PC-3 (cell line): ENCODE measurements around the gene KAZN. TPM values are rescaled to one million over a fixed set of nuclear protein-coding genes. Genes with fewer than 3 reads are reported as not detected.

Source experiments
- ATAC-seq: fragments of 200-7000 bp; cut with Tn5 transposase; 2 replicates; pipeline ENCODE4 v1.9.1; 2020; ENCODE audit warnings: mild to moderate bottlenecking, moderate library complexity
- BruUV-seq: library from RNA; stranded (reverse); fragments of 400-500 nt; replicated peaks from 2 replicates; lab custom pipeline; 2021; lab: Mats Ljungman, UMichigan
- CTCF ChIA-PET: fragments of 300-600 bp; sonication (Branson Sonifier 250); formaldehyde crosslinking; loops from one replicate; lab custom pipeline; 2022; ENCODE audit warnings: antibody characterized with exemption; lab: Charles Lee
- POLR2A ChIA-PET: fragments of 300-600 bp; sonication (Branson Sonifier 250); formaldehyde crosslinking; loops from one replicate; lab custom pipeline; 2022; ENCODE audit warnings: antibody characterized with exemption; ENCODE audit not compliant: unreplicated experiment; lab: Charles Lee
- DNase-seq: peaks from one replicate; pipeline ENCODE4 v3.0.0-alpha.2; 2015
- H2AFZ ChIP-seq: fragments of 300-600 bp; sonication (generic); 2 replicates; pipeline ENCODE4 v1.6.0; 2016; ENCODE audit warnings: antibody characterized with exemption, low read length
- H3F3A ChIP-seq: fragments of 300-600 bp; sonication (generic); one replicate; pipeline ENCODE4 v1.6.0; 2017; ENCODE audit warnings: antibody characterized with exemption, low read length, control low read depth, mild to moderate bottlenecking; ENCODE audit not compliant: unreplicated experiment
- H3K27ac ChIP-seq: fragments of 300-600 bp; sonication (generic); 2 replicates; pipeline ENCODE4 v1.5.1; 2016; ENCODE audit warnings: mild to moderate bottlenecking, low read length
- H3K27me3 ChIP-seq: fragments of 300-600 bp; sonication (generic); 2 replicates; pipeline ENCODE4 v1.6.1; 2016; ENCODE audit warnings: low read length, mixed read lengths
- H3K36me3 ChIP-seq: fragments of 300-600 bp; sonication (generic); 2 replicates; pipeline ENCODE4 v1.6.1; 2016; ENCODE audit warnings: low read depth, mixed run types, low read length, mixed read lengths
- H3K4me1 ChIP-seq: fragments of 300-600 bp; sonication (generic); 2 replicates; pipeline ENCODE4 v1.5.1; 2016; ENCODE audit warnings: low read length; ENCODE audit not compliant: insufficient read depth
- H3K4me2 ChIP-seq: fragments of 300-600 bp; sonication (generic); 2 replicates; pipeline ENCODE4 v1.6.0; 2016; ENCODE audit warnings: low read length
- H3K4me3 ChIP-seq: fragments of 300-600 bp; sonication (generic); 2 replicates; pipeline ENCODE4 v1.5.1; 2016; ENCODE audit warnings: mild to moderate bottlenecking, low read length, mixed read lengths
- H3K79me2 ChIP-seq: fragments of 300-600 bp; sonication (generic); 2 replicates; pipeline ENCODE4 v1.6.1; 2017; ENCODE audit warnings: low read length, mixed read lengths
- H3K9ac ChIP-seq: fragments of 300-600 bp; sonication (generic); 2 replicates; pipeline ENCODE4 v1.6.0; 2016; ENCODE audit warnings: mild to moderate bottlenecking, low read length
- H3K9me2 ChIP-seq: fragments of 300-600 bp; sonication (generic); replicated peaks from 2 replicates; pipeline ENCODE4 v1.6.1; 2016; ENCODE audit warnings: mixed run types, low read length, mixed read lengths
- H3K9me3 ChIP-seq: fragments of 300-600 bp; sonication (generic); 2 replicates; pipeline ENCODE4 v1.6.1; 2016; ENCODE audit warnings: low read length, mixed read lengths
- H4K20me1 ChIP-seq: fragments of 300-600 bp; sonication (generic); 2 replicates; pipeline ENCODE4 v1.6.1; 2016; ENCODE audit warnings: low read length, mixed read lengths
- CTCF ChIP-seq: fragments of 300-600 bp; sonication (generic); conservative IDR thresholded peaks from 2 replicates; pipeline ENCODE4 v1.5.1; 2017; ENCODE audit warnings: antibody characterized with exemption, low read depth, mild to moderate bottlenecking, low read length
- EZH2 ChIP-seq: fragments of 300-600 bp; sonication (generic); IDR thresholded peaks from one replicate; pipeline ENCODE4 v1.6.1; 2017; ENCODE audit warnings: antibody characterized with exemption, mild to moderate bottlenecking, low read length; ENCODE audit not compliant: unreplicated experiment
- EZH2phosphoT487 ChIP-seq: fragments of 300-600 bp; sonication (generic); IDR thresholded peaks from 2 replicates; pipeline ENCODE4 v1.6.1; 2018; ENCODE audit warnings: mild to moderate bottlenecking, antibody characterized with exemption, low read length, borderline replicate concordance
- intact Hi-C: fragments of 100-400 bp; cut with micrococcal nuclease; formaldehyde crosslinking; loops from 2 replicates; pipeline ENCODE4 v1.9.0; 2023
- total RNA-seq: library from RNA; depleted of rRNA; stranded (reverse); fragments of >200 nt; gene quantifications from 2 replicates; pipeline ENCODE4 v1.2.3, GENCODE V29; 2014

The KAZN gene
- total RNA-seq, 1 experiment from 2014 or later, result 2.0 TPM

- H3K9me3 ChIP-seq, result 0 out of 2 replicates have a peak, but pooled peaks cover 12% of the 10 kb centered on the region
- H3K4me2 ChIP-seq, result no peak overlapping the region
- H3K4me3 ChIP-seq, result no peak overlapping the region
- DNase-seq (no peak), ATAC-seq (no peak)
- no peak overlapping the region for H3K27ac ChIP-seq
- H3K4me1 ChIP-seq, result peaks cover 6% of the 10 kb centered on the region
- no peaks in the 10 kb centered on the region for H3K36me3 ChIP-seq
- ChIA-PET CTCF (no interaction called here), POLR2A (no interaction called here)
- no peaks in the 10 kb centered on the region for H4K20me1 ChIP-seq
- TF ChIP-seq CTCF (no peak), EZH2 (no peak), EZH2phosphoT487 (no peak)
- no peak overlapping the region for H3K9ac ChIP-seq
- no peak overlapping the region for H2AFZ ChIP-seq
- BruUV-seq, result no TSS peak
- no peaks in the 10 kb centered on the region for H3K79me2 ChIP-seq
- no peaks in the 10 kb centered on the region for H3K9me2 ChIP-seq
- H3K27me3 ChIP-seq, result no peaks in the 10 kb centered on the region
- intact Hi-C loops, result no loop called here
- no peaks in the 10 kb centered on the region for H3F3A ChIP-seq
Measured at GRCh38 chr1:14682941-14683621, 84.6 kb downstream of the KAZN start.

- Histone ChIP-seq H3K27me3 (no peaks in the 10 kb centered on the region), H3K79me2 (no peaks in the 10 kb centered on the region), H3K9me3 (0 out of 2 replicates have a peak, but pooled peaks cover 12% of the 10 kb centered on the region), H3K4me1 (peaks cover 6% of the 10 kb centered on the region), H4K20me1 (no peaks in the 10 kb centered on the region), H2AFZ (no peak overlapping the region), H3K4me2 (no peak overlapping the region), H3K4me3 (no peak overlapping the region), H3K27ac (no peak overlapping the region), H3K36me3 (no peaks in the 10 kb centered on the region), H3K9me2 (no peaks in the 10 kb centered on the region), H3F3A (no peaks in the 10 kb centered on the region), H3K9ac (no peak overlapping the region)
- intact Hi-C loops, result no loop called here
- BruUV-seq, result no TSS peak
- no peak for ATAC-seq
- ChIA-PET POLR2A (no interaction called here), CTCF (interaction anchor here (0.6 kb wide), 1 partner anchor 743 kb away, joined by 3 read pairs; no protein-coding TSS in a partner anchor)
- TF ChIP-seq CTCF, result no peak
- no peak for TF ChIP-seq EZH2phosphoT487
- TF ChIP-seq EZH2, result no peak
- no peak for DNase-seq
Measured at GRCh38 chr1:14685078-14685477, 86.6 kb downstream of the KAZN start.

- DNase-seq, result no peak
- Histone ChIP-seq H3K4me1 (peaks cover 6% of the 10 kb centered on the region), H3F3A (no peaks in the 10 kb centered on the region), H3K4me3 (no peak overlapping the region), H3K9me2 (no peaks in the 10 kb centered on the region), H3K4me2 (no peak overlapping the region), H3K27ac (no peak overlapping the region), H3K9ac (no peak overlapping the region), H4K20me1 (no peaks in the 10 kb centered on the region), H3K36me3 (no peaks in the 10 kb centered on the region), H3K27me3 (no peaks in the 10 kb centered on the region), H2AFZ (no peak overlapping the region), H3K79me2 (no peaks in the 10 kb centered on the region), H3K9me3 (0 out of 2 replicates have a peak, but pooled peaks cover 5% of the 10 kb centered on the region)
- POLR2A ChIA-PET, result no interaction called here
- BruUV-seq, result no TSS peak
- no peak for TF ChIP-seq CTCF
- no peak for TF ChIP-seq EZH2phosphoT487
- no peak for TF ChIP-seq EZH2
- intact Hi-C loops, result no loop called here
- CTCF ChIA-PET, result no interaction called here
- no peak for ATAC-seq
Measured at GRCh38 chr1:14686701-14687100, 88.2 kb downstream of the KAZN start.
